NCI-H1694 (cell line): ENCODE measurements around the gene CLK4.

Experiments used
- DNase-seq: peaks from one replicate; lab custom pipeline; 2025; lab: John Stamatoyannopoulos, UW

CLK4 gene

GRCh38 chr5:178553517-178553916, 73.3 kb downstream of the CLK4 start:
- DNase-seq: no peak
